Stimulated activated CD4-positive, alpha-beta T cell treated with anti-CD3 and anti-CD28 coated beads, Interleukin-4, amount 100 ng/mL, for 48 hours (primary cell): ENCODE data around the gene ASH1L.
"Not testable (repeated sequence)": the region's sequence is repeated elsewhere in the genome, so short reads cannot be mapped to it uniquely, and the experiment has no call there.

Source experiments
- DNase-seq, 2 donors: peaks; one replicate each; pipeline ENCODE4 v3.0.0-alpha.2; 2020; ENCODE audit warnings: low read depth in 2 of 2

ASH1L gene

GRCh38 chr1:155308493-155309422 lies 253.8 kb downstream of the ASH1L start, which contains the start of gene FDPS:
Gene FDPS (plus strand): TSS chr1:155308866. CDS start chr1:155309790, 924 bp downstream.
- DNase-seq = peak; percentile 88 to 97

- DNase-seq = no peak
Observed at GRCh38 chr1:155307247-155307740, 255.3 kb downstream of the ASH1L start.

GRCh38 chr1:155305881-155306391 lies 256.7 kb downstream of the ASH1L start:
- no peak for DNase-seq

GRCh38 chr1:155304558-155305063 lies 258.0 kb downstream of the ASH1L start:
- DNase-seq = no peak

GRCh38 chr1:155301342-155301841 lies 261.2 kb downstream of the ASH1L start, which contains the start of gene PKLR:
Gene PKLR (minus strand): TSS chr1:155301438. CDS start chr1:155301395, 43 bp downstream.
- DNase-seq = no peak

- DNase-seq = no peak
Observed at GRCh38 chr1:155300553-155301329, 261.9 kb downstream of the ASH1L start.

- DNase-seq = no peak
Observed at GRCh38 chr1:155300024-155300423, 262.6 kb downstream of the ASH1L start.

GRCh38 chr1:155297384-155297783 lies 265.2 kb downstream of the ASH1L start:
- DNase-seq = no peak

- DNase-seq = no peak
Observed at GRCh38 chr1:155296661-155297060, 265.9 kb downstream of the ASH1L start.

GRCh38 chr1:155295942-155296267 lies 266.7 kb downstream of the ASH1L start:
- no peak for DNase-seq

GRCh38 chr1:155295183-155295941 lies 267.2 kb downstream of the ASH1L start:
- DNase-seq = no peak

- no peak for DNase-seq
Observed at GRCh38 chr1:155294520-155295182, 268.0 kb downstream of the ASH1L start.

- no peak for DNase-seq
Observed at GRCh38 chr1:155293086-155293749, 269.4 kb downstream of the ASH1L start.

- not testable (repeated sequence) for DNase-seq
Observed at GRCh38 chr1:155291006-155291405, 271.6 kb downstream of the ASH1L start.

- no peak for DNase-seq
Observed at GRCh38 chr1:155287987-155288543, 274.5 kb downstream of the ASH1L start.

GRCh38 chr1:155286544-155286943 lies 276.1 kb downstream of the ASH1L start:
- no peak for DNase-seq

- DNase-seq = no peak
Observed at GRCh38 chr1:155285631-155286044, 277.0 kb downstream of the ASH1L start.
